Measurements from ENCODE around the gene ATXN1.

ATXN1 gene

DNA sequence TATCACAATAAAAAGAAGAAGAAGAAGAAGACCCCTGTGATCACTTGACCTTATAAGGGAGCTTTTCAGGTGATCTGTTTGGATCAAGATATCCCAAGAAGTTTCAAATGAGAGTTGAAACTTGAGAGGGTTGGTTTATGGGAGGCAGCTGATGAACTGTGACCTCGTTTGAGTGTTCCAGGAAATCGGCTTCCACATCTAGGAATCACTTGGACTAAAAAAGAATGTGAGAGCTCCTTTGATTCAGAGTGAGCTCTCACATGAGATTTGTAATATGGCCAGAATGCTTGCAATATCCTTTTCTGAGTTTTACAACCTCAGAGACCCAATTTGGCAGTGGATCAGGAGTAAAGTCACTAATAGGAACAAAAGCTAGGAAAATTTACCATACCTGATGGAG, 228.1 kb downstream of the ATXN1 start:
- DNase-seq (ENCODE audit: low spot score) = no peak

DNA sequence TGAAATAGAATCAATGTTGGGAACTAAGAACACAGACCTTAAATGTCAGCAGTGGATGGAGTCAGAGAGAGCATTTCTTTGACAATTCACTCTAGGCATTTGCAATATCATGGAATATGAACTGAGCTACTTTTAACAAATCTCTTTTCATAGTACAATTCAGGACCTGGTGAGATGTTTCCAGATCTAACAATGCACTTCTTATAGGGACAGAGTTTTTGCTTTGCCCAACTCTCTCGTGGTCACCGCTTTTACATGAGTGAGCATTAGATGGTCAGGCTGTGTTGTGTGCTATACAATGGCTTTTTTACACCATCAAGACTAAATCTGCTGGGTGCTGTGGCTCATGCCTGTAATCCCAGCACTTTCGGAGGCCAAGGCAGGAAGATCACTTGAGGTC, 233.6 kb downstream of the ATXN1 start:
- no peak for DNase-seq (ENCODE audit: low spot score)

DNA sequence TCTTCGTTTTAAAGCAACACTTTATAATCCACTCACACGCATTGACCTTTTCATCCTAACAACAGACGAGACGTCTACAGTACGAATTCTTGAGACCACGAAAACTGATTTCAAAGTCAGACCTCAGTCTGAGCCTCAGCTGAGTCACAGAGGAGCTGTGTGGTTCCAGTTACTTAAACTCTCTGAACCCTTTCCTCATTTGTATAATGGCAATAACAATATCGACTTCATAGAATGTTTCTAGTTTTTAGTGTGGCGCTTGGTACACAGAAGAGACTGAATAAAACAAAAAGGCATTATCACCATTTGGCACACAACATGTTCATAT, 236.9 kb downstream of the ATXN1 start:
- DNase-seq (ENCODE audit: low spot score) = no peak

DNA sequence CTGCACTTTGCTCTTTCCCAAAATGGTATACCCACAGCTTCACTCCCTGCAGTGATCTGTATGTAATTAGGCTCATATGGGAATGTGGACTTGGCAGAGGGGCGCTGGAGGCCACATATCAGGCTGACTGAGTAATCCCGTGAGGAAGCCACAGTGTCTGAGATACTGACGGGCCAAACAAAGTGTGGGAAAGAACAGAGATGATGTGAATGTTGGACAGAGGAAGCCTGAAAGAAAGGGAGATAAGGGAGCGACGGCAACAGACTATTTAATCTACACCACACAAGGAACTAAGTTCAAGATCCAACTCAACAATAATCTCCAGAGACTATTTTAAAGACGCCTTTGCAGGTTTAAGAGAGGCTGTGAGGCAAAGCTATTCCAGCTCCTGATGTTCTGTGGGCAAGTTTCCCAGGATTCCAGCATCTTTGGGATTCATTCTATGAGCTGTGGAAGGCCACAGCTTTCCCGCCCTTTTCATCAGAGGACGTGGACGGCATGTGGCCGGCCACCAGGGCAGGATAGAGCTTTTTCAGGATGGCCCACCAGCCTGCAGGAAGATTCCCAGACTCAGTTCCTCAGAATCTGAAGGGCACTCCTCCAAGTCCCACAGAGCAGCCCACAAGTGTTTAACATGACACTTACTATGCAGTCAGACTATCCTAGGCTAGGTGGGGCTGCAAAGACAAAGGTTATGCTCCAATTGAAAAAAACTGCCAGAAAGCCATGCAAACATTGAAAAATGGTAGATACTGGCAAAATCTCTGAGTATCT, 237.5 kb downstream of the ATXN1 start:
- no peak for DNase-seq (ENCODE audit: low spot score)

DNA sequence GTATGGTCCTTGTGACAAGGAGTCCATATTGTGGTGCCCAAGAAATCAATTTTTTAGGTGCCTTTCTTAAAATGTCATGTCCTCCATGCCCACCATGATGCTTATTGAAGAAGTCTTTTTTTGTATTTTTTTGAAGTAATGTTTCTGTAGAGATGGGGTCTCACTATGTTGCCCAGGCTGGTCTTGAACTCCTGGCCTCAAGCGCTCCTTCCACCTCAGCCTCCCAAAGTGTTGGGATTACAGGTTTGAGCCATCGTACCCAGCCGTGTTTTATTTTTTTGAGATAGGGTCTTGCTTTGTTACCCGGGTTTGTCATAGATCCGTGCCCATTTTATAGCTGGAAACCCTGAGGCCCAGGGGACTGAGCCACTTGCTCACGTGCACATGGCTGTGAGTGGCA, 238.3 kb downstream of the ATXN1 start:
- DNase-seq (ENCODE audit: low spot score) = no peak

DNA sequence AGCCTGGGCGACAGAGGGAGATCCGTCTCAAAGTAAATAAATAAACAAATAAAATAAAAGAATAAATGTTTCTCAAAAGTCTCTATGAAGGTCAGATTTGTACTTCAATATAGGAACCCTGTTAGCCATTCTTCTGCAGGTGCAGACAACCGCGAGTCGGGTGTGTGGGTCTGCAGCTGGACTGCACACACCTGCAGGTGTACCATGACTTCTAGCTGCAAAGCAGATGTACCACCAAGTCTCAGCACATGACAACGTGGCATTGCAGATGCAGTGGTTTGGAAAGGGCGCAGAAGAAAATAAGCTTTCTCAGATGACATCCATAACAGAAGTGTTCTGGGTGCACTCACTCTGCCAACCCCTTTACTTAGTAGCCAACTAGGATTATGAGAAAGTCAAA, 239.7 kb downstream of the ATXN1 start:
- no peak for DNase-seq (ENCODE audit: low spot score)

DNA sequence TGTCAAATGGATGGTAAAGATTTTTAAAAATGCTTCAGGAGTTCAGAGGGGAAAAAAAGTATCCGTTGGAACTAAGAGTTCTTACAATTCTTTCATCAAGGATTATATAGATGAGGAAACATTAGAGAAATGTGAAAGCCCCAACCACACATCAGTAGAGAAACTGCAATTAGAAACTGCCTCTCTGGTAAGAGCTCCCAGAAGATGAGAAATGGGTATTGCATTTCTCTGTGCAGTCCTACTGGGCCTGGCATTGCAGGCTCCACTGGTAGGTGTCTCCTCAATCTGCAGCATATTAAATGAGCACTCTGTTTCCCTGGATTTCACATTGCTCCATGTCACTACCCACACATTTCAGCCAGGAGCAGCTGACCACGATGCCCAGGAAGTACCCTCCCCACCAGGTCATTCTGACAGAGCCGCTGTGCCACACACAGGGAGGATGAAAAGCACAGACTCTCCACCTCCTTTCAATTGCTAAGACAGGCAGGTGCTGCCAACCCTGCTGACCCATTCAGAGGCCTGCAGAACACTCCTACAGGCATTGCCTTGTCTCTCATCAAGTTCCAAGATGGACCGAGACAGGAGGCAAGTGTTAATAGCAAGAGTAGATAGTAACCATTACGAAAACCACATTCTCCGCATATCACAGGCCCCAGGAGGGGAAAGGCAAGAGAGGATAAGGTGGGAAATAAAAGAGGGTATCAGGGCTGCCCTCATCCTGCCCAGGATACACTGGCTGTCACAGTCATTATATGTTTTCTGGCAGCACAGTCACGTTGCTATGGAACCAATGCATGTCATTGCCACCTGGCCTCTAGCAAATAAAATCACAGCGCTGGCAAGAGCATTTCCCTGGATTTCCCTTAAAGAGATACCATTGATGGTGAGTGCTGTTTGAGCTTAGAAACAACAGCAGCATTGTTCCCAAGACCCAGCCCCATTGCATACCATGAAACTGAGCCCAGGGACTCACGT, 241.7 kb downstream of the ATXN1 start:
- no peak for DNase-seq (ENCODE audit: low spot score)

DNA sequence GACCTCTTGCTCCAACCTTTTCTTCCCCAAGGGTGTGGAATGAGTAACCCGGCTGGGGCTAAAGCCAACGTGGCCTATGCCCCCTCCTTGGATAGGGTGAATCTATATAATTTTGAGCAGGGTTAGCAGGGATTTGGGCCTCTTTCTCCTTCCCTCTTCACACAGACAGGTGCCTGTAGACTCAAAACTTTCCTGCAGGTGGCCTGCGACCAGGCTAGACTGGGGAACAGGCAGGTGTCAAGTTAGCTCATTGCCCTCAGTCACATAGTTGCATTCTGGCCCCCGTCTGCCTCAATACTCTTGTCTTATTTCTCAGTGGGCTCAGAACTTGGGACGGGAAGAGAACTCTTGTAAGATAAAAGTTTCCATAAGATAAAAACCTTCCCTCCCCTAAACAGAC, 243.0 kb downstream of the ATXN1 start:
- DNase-seq (ENCODE audit: low spot score) = no peak

DNA sequence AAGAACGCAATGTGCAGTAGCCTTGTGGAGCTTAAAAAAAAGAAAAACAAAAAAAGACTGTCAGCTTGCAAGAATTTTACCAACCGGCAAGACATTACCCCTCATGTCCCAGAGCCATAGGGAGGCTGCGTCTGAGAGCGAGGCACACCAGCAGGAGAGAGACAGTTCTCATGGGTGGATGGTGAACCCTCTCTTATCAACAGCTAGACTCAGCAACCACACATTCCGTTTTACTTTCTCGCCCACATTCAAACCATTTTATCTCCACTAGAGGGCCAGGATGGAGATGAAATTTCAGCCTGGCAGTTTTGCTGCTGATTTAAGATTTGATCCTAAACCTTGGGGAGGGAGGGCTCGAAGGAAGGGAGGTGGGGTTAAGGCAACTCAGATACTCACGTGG, 247.0 kb downstream of the ATXN1 start:
- peak; percentile 43 for DNase-seq (ENCODE audit: low spot score)

DNA sequence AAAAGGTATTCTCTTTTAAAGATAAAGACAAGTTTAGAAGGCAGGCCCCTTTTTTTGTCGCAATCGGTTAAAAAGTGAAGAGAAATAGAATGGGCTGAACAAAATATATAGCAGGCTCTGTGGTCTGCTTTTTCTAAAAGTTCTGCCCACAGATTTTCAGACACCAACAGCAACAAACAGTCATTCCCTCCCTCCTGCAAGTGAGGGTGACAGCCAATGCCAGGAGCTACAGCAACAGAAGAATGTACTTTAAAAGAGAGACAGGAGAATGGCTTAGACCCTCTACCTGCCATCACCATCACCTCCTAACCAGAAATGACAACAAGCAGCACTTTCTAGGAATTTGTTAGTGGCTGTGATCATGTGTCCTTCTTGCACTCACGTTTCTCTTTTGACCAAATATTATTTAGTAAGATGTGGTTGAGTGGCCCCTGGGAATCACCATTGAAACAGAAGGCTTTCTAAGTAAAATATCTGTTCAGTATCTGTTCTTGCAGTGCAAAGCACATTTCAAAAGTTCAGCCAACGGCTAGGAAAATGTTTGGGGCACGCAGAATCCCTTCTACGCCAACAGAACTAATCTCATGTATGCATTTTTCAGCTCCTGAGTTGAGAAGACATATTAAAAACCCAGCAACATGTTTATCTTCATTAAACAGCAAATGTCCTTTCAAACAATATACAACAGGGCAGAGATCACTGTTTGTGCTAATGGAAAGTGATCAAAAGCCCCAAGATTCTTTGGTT, 248.5 kb downstream of the ATXN1 start:
- no peak for DNase-seq (ENCODE audit: low spot score)

DNA sequence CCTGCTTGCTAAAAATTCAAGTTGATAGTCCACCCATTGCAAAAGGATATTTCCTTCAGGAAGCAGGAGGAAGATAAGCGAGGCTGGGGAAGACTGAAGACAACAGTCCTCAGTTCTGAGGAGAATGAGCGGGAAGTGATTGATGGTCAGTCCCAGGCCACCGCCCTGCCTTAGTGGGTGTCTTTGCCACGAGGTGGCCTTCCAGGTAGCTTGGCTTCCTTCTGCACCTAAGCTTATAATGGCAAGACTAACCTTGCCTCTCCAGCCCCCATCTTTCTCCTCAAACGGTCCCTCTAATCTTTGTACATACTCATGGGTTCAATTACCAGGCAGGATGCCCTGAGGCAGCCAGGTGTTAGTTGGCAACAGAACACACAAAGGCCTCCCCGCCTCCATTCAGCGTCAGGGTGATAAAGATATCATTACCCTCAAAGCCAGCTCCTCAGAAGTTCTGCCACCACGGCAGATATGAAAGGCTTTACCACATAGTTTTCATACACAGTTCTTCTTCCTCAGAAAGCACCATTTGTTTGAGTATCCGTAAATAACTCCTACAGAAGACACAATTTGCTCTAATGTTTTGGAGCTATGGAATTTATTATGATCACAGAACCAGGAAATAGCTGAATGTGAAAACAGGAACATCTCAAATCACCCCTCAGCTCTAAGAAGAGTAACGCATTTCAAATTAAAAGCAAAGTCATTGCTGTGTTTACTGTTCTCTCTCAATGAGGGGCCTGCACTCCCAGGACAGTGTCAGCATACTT, 249.4 kb downstream of the ATXN1 start:
- DNase-seq (ENCODE audit: low spot score) = no peak

DNA sequence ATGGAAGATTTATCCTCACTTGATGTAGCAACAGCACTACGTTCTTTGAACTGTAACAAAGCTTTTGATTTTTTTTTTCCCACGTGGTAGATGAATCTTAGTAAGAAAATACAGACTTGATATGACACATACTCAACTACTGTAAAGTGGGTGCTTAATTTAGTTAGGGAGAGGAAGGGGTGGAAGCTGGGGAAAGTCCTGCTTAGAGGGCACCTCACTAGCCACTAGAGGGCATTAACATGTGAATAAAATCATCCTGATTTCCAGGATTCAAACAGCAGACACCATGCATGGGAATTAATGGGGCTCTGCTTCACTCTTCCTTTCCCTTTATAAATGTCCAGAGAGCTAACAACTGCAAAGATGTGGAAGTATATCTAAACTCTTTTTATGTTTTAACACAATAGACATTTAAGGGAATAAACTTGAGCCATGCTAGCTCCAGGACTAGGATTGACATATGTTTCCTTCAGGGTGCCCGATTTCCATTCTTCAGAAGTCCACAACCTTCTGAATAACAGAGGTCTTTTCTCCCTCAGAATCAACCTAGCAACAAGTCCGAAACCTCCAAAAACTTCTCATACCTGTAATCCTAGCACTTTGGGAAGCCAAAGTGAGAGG, 250.1 kb downstream of the ATXN1 start:
- DNase-seq (ENCODE audit: low spot score) = peak; percentile 52

DNA sequence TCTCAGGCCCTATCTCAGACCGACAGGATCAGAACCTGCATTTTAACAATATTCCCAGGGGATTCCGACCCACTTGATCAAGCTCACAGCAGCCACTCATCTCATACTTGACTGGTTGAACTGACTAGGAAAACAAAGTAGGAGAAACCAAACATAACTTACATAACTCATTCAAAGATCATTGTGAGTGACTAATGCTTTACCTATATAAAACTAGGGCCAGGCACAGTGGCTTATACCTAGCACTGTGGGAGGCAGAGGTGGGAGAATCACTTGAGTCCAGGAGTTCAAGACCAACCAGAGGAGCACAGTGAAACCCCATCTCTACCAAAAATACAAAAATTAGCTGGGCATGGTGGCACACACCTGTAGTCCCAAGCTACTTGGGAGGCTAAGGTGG, 251.0 kb downstream of the ATXN1 start:
- no peak for DNase-seq (ENCODE audit: low spot score)

DNA sequence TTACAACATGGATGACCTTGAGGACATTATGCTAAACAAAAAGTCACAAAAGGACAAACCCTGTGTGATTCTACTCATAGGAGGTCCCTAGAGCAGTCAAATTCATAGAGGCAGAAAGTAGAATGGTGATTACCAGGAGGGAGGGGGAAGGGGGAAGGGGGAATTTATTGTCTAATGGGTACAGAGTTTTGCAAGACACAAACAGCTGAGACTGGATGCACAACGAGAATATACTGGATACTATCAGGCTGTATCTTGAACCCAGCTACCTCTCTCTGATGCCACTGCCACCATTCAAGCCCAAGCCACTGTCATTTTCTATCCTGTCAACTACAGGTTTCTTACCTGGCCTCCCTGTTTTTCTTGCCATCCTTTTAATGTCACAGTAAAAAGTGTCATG, 252.3 kb downstream of the ATXN1 start:
- DNase-seq (ENCODE audit: low spot score) = no peak

DNA sequence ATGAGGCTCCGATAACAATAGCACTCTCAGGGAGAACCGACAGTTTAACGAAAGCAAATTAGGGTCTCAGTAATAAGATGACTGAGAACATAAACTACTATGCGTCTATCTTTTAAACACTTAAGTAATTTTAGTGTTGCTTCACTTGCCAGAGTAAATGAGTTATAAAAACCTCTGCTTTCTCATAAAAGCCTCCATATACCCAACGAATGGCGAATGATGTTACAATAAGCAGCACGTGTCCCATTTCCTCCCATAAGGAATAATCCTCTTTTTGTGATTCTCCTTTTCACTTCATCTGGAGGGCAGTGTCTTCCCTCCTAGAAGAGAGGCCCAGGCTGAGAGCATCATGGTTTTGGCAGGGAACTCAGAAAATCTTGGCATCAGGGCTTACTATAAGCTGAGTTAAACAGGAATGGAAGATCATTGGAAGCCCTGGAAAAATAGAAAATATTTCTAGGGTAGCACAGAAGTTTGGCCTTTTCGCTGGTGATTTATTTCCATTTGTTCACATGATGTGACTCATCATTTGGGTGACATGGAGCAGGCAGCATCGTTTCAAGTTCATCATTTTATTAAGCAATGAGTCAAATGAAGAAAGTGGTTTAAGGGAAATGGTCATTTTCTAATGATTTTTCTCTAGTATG, 255.4 kb downstream of the ATXN1 start:
- DNase-seq (ENCODE audit: low spot score) = no peak

DNA sequence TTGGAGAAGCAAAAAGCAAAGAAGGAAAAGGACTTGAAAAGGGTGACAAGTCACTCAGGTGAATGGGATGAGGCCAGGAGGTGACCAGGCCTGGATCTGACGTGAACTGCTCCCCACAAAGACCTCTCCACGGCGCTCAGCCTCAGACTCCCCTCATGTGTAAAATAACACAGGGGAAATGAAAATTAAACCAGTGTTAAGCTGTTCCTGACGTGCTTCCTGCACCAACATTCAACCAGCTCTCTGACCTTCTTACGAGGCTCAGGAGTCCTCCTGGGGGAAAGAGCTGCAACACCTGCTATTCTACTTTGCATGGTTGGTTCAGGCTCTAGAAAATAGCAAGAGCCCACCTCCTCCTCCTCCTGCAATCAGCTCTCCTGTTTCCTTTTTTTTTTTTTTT, 256.7 kb downstream of the ATXN1 start:
- DNase-seq (ENCODE audit: low spot score) = no peak

DNA sequence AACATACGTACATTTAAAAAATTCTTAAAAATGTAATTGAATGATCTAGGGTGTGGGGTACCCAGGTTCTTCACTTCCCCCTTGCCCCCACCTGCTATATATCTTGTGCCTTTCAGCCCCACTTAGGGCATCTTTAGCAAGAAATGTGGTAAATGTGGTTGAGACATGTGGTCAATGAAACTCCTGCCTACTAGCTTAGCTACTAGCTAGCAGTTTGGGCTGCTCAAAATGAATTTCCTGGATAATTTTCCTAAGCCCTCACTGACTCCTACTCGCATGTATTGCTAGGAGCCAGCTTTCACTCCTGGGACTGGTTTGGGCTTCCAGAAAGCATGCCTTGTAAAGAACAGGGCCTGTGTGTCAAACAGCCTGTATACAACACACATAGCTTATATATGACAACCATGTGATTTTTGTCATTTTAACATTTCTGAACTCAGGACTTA, 257.3 kb downstream of the ATXN1 start:
- DNase-seq (ENCODE audit: low spot score) = no peak

DNA sequence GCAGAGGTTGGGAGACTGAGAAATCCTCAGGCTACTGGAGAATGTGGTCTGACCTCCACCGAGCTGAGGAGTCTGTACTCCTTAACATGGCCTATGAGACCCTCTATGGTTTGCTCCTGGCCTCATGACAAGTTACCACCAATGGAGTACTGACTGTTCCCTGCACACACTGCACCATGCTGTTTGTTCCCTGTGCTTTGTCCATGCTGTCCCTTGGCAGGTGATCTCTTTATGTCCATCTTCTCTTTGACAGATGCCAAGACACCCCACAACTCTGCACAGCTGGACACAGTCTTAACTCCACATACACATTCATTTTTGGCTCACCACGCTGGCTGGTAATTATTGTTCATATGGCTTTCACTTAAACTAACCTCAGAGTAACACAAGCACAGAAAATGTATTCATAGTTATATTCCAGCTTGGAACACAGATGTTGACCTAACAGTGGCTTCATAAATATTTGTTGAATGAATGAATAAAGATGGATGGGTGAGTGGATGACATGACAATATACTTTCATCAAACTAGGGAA, 258.0 kb downstream of the ATXN1 start:
- no peak for DNase-seq (ENCODE audit: low spot score)

DNA sequence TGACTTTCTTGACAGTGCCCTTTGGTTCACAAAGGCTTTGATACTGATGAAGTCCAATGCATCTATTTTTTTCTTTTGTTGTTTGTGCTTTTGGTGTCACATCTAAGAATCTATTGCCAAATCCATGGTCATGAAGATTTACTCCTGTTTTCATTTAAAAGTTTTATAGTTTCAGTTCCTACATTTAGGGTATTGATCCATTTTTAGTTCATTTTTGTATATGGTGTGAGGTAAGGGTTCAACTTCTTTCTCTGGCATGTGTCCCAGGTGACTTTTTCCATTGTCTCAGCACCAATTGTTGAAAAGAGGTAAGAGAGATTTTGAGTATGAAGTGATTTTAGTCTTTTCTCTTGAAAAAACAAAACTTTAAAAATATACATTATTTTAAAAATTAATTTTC, 262.3 kb downstream of the ATXN1 start:
- DNase-seq (ENCODE audit: low spot score) = no peak

DNA sequence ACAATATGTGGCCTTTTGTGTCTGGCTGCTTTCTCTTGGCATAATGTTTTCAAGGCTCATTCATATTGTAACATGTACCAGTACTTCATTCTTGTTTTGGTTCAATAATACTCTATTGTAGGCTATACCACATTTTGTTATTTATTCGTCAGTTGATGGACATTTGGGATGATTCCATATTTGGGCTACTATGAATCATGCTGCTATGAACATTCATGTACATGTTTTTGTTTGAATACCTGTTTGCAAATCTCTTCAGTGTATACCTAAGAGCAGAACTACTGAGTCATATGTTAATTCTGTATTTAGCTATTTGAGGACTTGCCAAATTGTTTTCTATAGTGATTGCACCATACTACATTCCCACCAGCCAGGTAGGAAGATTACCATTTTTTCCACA, 263.0 kb downstream of the ATXN1 start:
- DNase-seq (ENCODE audit: low spot score) = no peak

Data from RKO (cell line).